HepG2 (cell line): ENCODE results near the gene NOL12. TPM values are rescaled to one million over a fixed set of nuclear protein-coding genes. Genes with fewer than 3 reads are reported as not detected.
A peak's percentile ranks its signal among the peaks of the same experiment; 100 is the strongest.

ENCODE experiments used
- ARID4A ChIP-seq: sonication (generic); formaldehyde crosslinking; IDR thresholded peaks from 2 replicates; pipeline ENCODE4 v1.5.0; 2020; ENCODE audit warnings: mild to moderate bottlenecking, missing genetic modification reagents, borderline replicate concordance
- BRCA1 ChIP-seq: sonication (generic); formaldehyde crosslinking; IDR thresholded peaks from 2 replicates; pipeline ENCODE4 v1.4.0; 2020; ENCODE audit warnings: missing genetic modification reagents
- FLYWCH1 ChIP-seq: sonication (generic); formaldehyde crosslinking; IDR thresholded peaks from 2 replicates; pipeline ENCODE4 v1.8.1; 2023; ENCODE audit warnings: mild to moderate bottlenecking, missing genetic modification reagents
- GABPA ChIP-seq, 2 experiments: IDR thresholded peaks; 2 replicates each; pipeline ENCODE4 v1.6.1; 2011 to 2016; ENCODE audit warnings: low read depth in 2 of 2, low read length in 1 of 2, missing biosample characterization in 1 of 2, missing genetic modification characterization in 1 of 2
- GATAD1 ChIP-seq: IDR thresholded peaks from 2 replicates; pipeline ENCODE4 v1.6.1; 2016; ENCODE audit warnings: missing genetic modification reagents, missing compliant biosample characterization
- GMEB2 ChIP-seq: IDR thresholded peaks from 2 replicates; pipeline ENCODE4 v1.6.1; 2016; ENCODE audit warnings: missing biosample characterization, missing genetic modification reagents, low read depth
- RFX1 ChIP-seq: fragments of 450-650 bp; IDR thresholded peaks from 2 replicates; pipeline ENCODE4 v1.6.1; 2017
- SALL2 ChIP-seq: sonication (generic); formaldehyde crosslinking; IDR thresholded peaks from 2 replicates; pipeline ENCODE4 v1.8.1; 2023; ENCODE audit warnings: mild to moderate bottlenecking, missing genetic modification reagents, inconsistent platforms
- THAP7 ChIP-seq: sonication (generic); formaldehyde crosslinking; IDR thresholded peaks from 2 replicates; pipeline ENCODE4 v1.8.1; 2023; ENCODE audit warnings: mild to moderate bottlenecking, missing genetic modification reagents
- ZBTB34 ChIP-seq: sonication (generic); formaldehyde crosslinking; IDR thresholded peaks from 2 replicates; pipeline ENCODE4 v1.8.0; 2022; ENCODE audit warnings: mild to moderate bottlenecking, missing genetic modification reagents
- ZNF136 ChIP-seq: sonication (generic); formaldehyde crosslinking; IDR thresholded peaks from 2 replicates; pipeline ENCODE4 v1.8.1; 2022; ENCODE audit warnings: low read depth, mild to moderate bottlenecking, moderate library complexity, missing genetic modification reagents
- ZNF510 ChIP-seq: sonication (generic); formaldehyde crosslinking; IDR thresholded peaks from 2 replicates; pipeline ENCODE4 v1.4.0; 2020; ENCODE audit warnings: low read depth, mild to moderate bottlenecking, missing genetic modification reagents
- ZNF879 ChIP-seq: sonication (generic); formaldehyde crosslinking; IDR thresholded peaks from 2 replicates; pipeline ENCODE4 v1.8.1; 2023; ENCODE audit warnings: missing genetic modification reagents
- polyA plus RNA-seq, 8 experiments: library from polyadenylated mRNA; depleted of rRNA in 3 of 8; stranded (reverse) in 7 of 8; unstranded in 1 of 8; fragments of >200 nt; fragmentation: Illumina TruSeq in 4 of 8; extraction: Trizol in 4 of 8; gene quantifications; 2 replicates each; pipeline versions ENCODE4 v1.2.1 to v1.2.3, GENCODE V29; 2011 to 2016; ENCODE audit warnings: low read depth in 4 of 8, missing spikeins in 1 of 8, mixed read lengths in 1 of 8; ENCODE audit not compliant: insufficient read depth in 1 of 8
- total RNA-seq, 5 experiments: library from RNA; depleted of rRNA; stranded (reverse); fragments of >200 nt; fragmentation: Illumina TruSeq; extraction: Trizol; gene quantifications; 2 replicates each; pipeline ENCODE4 v1.2.3, GENCODE V29; 2016; ENCODE audit warnings: low read depth in 1 of 5
- TF ChIP-seq, protein P1 (sequence below): sonication (generic); formaldehyde crosslinking; IDR thresholded peaks from 2 replicates; pipeline ENCODE4 v1.5.0; 2020; ENCODE audit warnings: missing genetic modification reagents, mild to moderate bottlenecking, borderline replicate concordance

The NOL12 gene
- total and polyA plus RNA-seq, 2 of the 13 experiments (the other 11 are each of a cell fraction or from before 2014, with no cell fraction given), result 14.3 to 31.4 TPM

GRCh38 chr22:37658133-37659065 is 27.7 kb upstream of the NOL12 start, which contains the start of gene PDXP (continued):
- no peak for TF ChIP-seq ZNF136 (CRISPR knock-in tag)
- peak; percentile 62 for TF ChIP-seq GATAD1 (CRISPR knock-in tag)
- no peak for TF ChIP-seq ZBTB34 (CRISPR knock-in tag)
- TF ChIP-seq FLYWCH1 (CRISPR knock-in tag), result no peak
- TF ChIP-seq ZNF879 (CRISPR knock-in tag), result no peak
- peak; percentile 67; the same call in 1 of the 2 replicates for TF ChIP-seq ARID4A (CRISPR knock-in tag)
- no peak for TF ChIP-seq GABPA (IDR thresholded peaks at IDR 0.05; ENCODE audit: low read depth, low read length)
- peak; percentile 42 for TF ChIP-seq GABPA (CRISPR knock-in tag; IDR thresholded peaks at IDR 0.05; ENCODE audit: low read depth)
- no peak for TF ChIP-seq THAP7 (CRISPR knock-in tag)
- 0 out of 2 replicates have a peak, but pooled peaks have one; percentile 30 for TF ChIP-seq GMEB2 (CRISPR knock-in tag)
- peak; percentile 19; the same call in 1 of the 2 replicates for TF ChIP-seq RFX1
- TF ChIP-seq, protein P1, sequence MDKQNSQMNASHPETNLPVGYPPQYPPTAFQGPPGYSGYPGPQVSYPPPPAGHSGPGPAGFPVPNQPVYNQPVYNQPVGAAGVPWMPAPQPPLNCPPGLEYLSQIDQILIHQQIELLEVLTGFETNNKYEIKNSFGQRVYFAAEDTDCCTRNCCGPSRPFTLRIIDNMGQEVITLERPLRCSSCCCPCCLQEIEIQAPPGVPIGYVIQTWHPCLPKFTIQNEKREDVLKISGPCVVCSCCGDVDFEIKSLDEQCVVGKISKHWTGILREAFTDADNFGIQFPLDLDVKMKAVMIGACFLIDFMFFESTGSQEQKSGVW (CRISPR knock-in tag), result no peak
- TF ChIP-seq SALL2 (CRISPR knock-in tag), result no peak
- no peak for TF ChIP-seq ZNF510 (CRISPR knock-in tag)
- TF ChIP-seq BRCA1, result no peak; the same call in 1 of the 2 replicates
